Retinal pigment epithelial cell (primary cell): ENCODE data around the gene OGFRL1.

Experiments used
- DNase-seq: peaks from one replicate; pipeline ENCODE4 v3.0.0-alpha.2; 2010; ENCODE audit warnings: low read depth
- H3K4me3 ChIP-seq: 2 replicates; pipeline ENCODE4 v1.5.1; 2011; ENCODE audit warnings: mild to moderate bottlenecking, low read length, control low read depth, moderate library complexity
- TF ChIP-seq, protein P1 (sequence below): conservative IDR thresholded peaks from 2 replicates; pipeline ENCODE4 v1.5.1; 2011; ENCODE audit warnings: low read depth, low read length, control low read depth, inconsistent platforms

The OGFRL1 gene

GRCh38 chr6:71310261-71310660 lies 21.6 kb downstream of the OGFRL1 start:
- TF ChIP-seq, protein P1, sequence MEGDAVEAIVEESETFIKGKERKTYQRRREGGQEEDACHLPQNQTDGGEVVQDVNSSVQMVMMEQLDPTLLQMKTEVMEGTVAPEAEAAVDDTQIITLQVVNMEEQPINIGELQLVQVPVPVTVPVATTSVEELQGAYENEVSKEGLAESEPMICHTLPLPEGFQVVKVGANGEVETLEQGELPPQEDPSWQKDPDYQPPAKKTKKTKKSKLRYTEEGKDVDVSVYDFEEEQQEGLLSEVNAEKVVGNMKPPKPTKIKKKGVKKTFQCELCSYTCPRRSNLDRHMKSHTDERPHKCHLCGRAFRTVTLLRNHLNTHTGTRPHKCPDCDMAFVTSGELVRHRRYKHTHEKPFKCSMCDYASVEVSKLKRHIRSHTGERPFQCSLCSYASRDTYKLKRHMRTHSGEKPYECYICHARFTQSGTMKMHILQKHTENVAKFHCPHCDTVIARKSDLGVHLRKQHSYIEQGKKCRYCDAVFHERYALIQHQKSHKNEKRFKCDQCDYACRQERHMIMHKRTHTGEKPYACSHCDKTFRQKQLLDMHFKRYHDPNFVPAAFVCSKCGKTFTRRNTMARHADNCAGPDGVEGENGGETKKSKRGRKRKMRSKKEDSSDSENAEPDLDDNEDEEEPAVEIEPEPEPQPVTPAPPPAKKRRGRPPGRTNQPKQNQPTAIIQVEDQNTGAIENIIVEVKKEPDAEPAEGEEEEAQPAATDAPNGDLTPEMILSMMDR, result no peak
- H3K4me3 ChIP-seq, result no peak overlapping the region
- DNase-seq, result no peak

DNA sequence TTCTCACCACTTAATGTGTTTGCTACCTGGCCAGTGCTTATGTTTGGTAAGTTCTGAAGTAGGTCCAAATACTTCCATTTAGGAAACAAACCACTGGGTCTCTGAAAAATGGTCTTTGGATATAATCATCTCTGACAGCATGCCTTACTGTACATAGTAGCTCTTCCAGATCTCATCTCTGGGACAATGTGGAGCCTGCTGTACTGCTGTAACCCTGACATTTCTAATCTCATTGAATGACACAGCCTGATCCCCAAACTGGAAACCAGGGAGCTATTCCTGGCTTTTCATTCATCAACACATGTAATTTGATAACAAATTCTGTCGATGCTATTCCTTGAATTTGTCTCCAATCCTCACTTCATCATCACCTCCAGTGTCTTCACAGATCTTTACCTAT lies 23.5 kb downstream of the OGFRL1 start:
- no peak overlapping the region for H3K4me3 ChIP-seq
- DNase-seq, result no peak
- TF ChIP-seq, protein P1, result no peak

DNA sequence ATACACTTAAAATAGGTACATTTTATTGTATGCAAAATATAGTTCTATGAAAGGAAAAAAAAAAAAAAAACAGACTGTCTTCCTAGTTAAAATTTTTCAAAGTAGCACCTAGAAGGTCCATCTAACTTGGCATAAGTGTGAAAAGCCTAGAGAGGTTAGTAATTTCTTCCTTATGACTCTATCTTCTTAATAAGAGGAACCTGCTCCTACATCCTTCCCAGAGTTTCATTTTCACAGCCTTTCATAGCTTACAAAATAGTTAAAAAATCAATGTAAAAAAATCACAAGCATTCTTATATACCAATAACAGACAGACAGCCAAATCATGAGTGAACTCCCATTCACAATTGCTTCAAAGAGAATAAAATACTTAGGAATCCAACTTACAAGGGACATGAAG lies 28.8 kb downstream of the OGFRL1 start:
- TF ChIP-seq, protein P1, result no peak
- no peak overlapping the region for H3K4me3 ChIP-seq
- DNase-seq, result no peak

DNA sequence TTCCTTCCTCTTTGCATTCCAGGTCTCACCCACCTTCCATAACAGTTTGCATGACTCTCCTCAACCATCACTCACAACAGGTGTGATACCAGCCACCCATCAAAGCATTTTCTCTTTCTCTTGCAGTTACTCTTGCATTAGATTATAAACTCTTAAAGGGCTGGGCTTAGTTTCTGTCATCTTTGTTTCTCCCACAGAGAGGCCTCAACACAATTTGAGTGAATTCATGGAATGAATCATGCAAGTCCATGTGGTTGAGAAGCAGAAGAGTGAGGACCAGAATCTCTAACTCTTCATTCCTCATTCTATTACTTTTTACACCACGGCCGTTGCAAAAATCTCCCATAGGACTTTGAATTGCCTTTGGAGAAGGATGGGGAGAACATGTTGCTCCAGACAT lies 31.4 kb downstream of the OGFRL1 start:
- H3K4me3 ChIP-seq, result no peak overlapping the region
- TF ChIP-seq, protein P1, result no peak
- DNase-seq, result no peak

DNA sequence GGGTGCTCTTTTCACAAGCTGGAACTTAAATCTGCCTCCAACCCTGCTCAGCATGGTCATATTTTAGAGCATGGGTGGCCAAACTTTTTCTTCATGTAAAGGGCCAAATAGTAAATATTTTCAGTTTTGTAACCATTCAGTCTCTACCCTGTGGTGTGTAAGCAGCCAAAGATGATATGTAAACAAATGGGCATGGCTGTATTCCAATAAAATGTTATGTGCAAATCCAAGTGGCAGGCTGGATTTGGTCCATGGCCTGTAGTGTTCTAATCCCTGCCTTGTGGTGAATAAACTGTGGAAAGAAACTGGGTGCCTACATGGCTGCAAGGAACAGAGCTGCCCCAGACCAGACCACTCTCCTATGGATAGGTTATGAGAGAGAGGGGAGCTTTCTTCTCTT lies 32.7 kb downstream of the OGFRL1 start:
- H3K4me3 ChIP-seq, result no peak overlapping the region
- TF ChIP-seq, protein P1, result no peak
- DNase-seq, result no peak

GRCh38 chr6:71324194-71324785 lies 35.7 kb downstream of the OGFRL1 start:
- no peak for DNase-seq
- TF ChIP-seq, protein P1, result no peak
- no peak overlapping the region for H3K4me3 ChIP-seq

DNA sequence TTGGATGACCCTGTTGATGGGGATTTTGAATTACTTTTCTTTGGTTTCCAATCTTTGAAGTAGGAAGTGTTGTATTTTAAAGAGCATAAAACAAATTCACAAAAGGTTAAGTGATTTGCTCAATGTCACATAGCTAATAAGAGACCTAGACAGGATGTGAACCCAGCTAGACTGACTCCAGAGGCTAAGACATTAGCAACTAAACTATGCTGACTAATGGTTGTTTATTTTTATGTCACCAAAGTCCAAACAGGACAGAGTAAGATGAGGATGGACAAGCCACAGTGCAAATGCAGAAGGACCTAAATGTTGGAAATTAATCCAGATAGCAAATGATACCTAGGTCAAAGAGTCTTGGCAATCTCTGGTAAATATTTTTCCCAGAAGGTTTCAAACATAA lies 38.0 kb downstream of the OGFRL1 start:
- DNase-seq, result no peak
- TF ChIP-seq, protein P1, result no peak

More for the DNA sequence above, 38.0 kb downstream of the OGFRL1 start:
- no peak overlapping the region for H3K4me3 ChIP-seq
